Keratinocyte (primary cell): Measurements from ENCODE around the gene VIPR2. TPM values are rescaled to one million over a fixed set of nuclear protein-coding genes. Genes with fewer than 3 reads are reported as not detected.

ENCODE experiments used
- DNase-seq: peaks from one replicate; pipeline ENCODE4 v3.0.0-alpha.2; 2011; ENCODE audit warnings: low read depth, missing footprints, low spot score
- FAIRE-seq: peaks from 2 replicates; lab custom pipeline; 2011; peaks lifted over from hg19 to GRCh38; lab: Jason Lieb, UNC
- H2AFZ ChIP-seq: 2 replicates; pipeline ENCODE4 v1.6.0; 2012; ENCODE audit warnings: low read length, control low read depth, inconsistent platforms; ENCODE audit not compliant: control insufficient read depth
- H3K27ac ChIP-seq: 2 replicates; pipeline ENCODE4 v1.5.1; 2011; ENCODE audit warnings: low read length; ENCODE audit not compliant: control insufficient read depth, insufficient read depth
- H3K27me3 ChIP-seq: 3 replicates; pipeline ENCODE4 v1.6.0; 2011; ENCODE audit warnings: low read length; ENCODE audit not compliant: control insufficient read depth, insufficient read depth; ENCODE audit errors: extremely low read depth
- H3K36me3 ChIP-seq, 2 experiments: 2 replicates in 1 of 2; 3 replicates in 1 of 2; pipeline ENCODE4 v1.5.1; 2011; ENCODE audit warnings: low read length in 2 of 2, mild to moderate bottlenecking in 1 of 2; ENCODE audit not compliant: control insufficient read depth in 2 of 2, insufficient read depth in 2 of 2; ENCODE audit errors: extremely low read depth in 1 of 2
- H3K4me1 ChIP-seq: 3 replicates; pipeline ENCODE4 v1.5.1; 2011; ENCODE audit warnings: low read length; ENCODE audit not compliant: control insufficient read depth, insufficient read depth; ENCODE audit errors: extremely low read depth
- H3K4me2 ChIP-seq: 3 replicates; pipeline ENCODE4 v1.6.0; 2011; ENCODE audit warnings: low read depth, low read length; ENCODE audit not compliant: control insufficient read depth, insufficient read depth; ENCODE audit errors: extremely low read depth
- H3K4me3 ChIP-seq, 3 experiments: fragments of 200-600 bp in 1 of 3; sonication (generic) in 1 of 3; 2 replicates in 2 of 3; 3 replicates in 1 of 3; pipeline ENCODE4 v1.5.1; 2011 to 2016; ENCODE audit warnings: low read length in 3 of 3, mild to moderate bottlenecking in 3 of 3, control low read depth in 2 of 3, inconsistent platforms in 1 of 3, low read depth in 1 of 3, mixed read lengths in 1 of 3, mixed run types in 1 of 3, moderate library complexity in 1 of 3; ENCODE audit not compliant: control insufficient read depth in 2 of 3, insufficient read depth in 2 of 3; ENCODE audit errors: extremely low read depth in 1 of 3
- H3K79me2 ChIP-seq: 2 replicates; pipeline ENCODE4 v1.6.0; 2012; ENCODE audit warnings: low read length; ENCODE audit not compliant: control insufficient read depth, insufficient read depth
- H3K9ac ChIP-seq: 3 replicates; pipeline ENCODE4 v1.6.0; 2011; ENCODE audit warnings: low read length; ENCODE audit not compliant: control insufficient read depth, insufficient read depth; ENCODE audit errors: extremely low read depth
- H3K9me1 ChIP-seq: 3 replicates; pipeline ENCODE4 v1.6.0; 2011; ENCODE audit warnings: low read length; ENCODE audit not compliant: control insufficient read depth, insufficient read depth; ENCODE audit errors: extremely low read depth
- H3K9me3 ChIP-seq: 2 replicates; pipeline ENCODE4 v1.5.1; 2012; ENCODE audit warnings: low read depth, low read length; ENCODE audit not compliant: control insufficient read depth
- H4K20me1 ChIP-seq: 3 replicates; pipeline ENCODE4 v1.6.0; 2011; ENCODE audit warnings: low read length; ENCODE audit not compliant: control insufficient read depth, insufficient read depth; ENCODE audit errors: extremely low read depth
- EZH2 ChIP-seq: IDR thresholded peaks from one replicate; pipeline ENCODE4 v1.6.1; 2012; ENCODE audit warnings: inconsistent platforms, mild to moderate bottlenecking, low read length, moderate library complexity
- dilution Hi-C: fragments of 300-500 bp; cut with MboI; formaldehyde crosslinking; loops from one replicate; pipeline ENCODE4 v1.7.0; 2020; ENCODE audit warnings: low sequenced_read_pairs; ENCODE audit not compliant: extremely low pct_ligation_motif_present
- polyA plus RNA-seq, 5 experiments: library from polyadenylated mRNA; depleted of rRNA in 3 of 5; stranded (reverse) in 3 of 5; stranded (forward) in 1 of 5; unstranded in 1 of 5; fragments of >200 nt; gene quantifications; 1 replicate in 1 of 5; 2 replicates in 3 of 5; 3 replicates in 1 of 5; pipeline versions ENCODE4 v1.2.1 to v1.2.3, GENCODE V29; 2011 to 2012; ENCODE audit warnings: missing spikeins in 2 of 5, low read depth in 1 of 5, low replicate concordance in 1 of 5
- TF ChIP-seq, protein P1 (sequence below), 3 experiments: IDR thresholded peaks in 1 of 3; conservative IDR thresholded peaks in 1 of 3; optimal IDR thresholded peaks in 1 of 3; 2 replicates in 2 of 3; 3 replicates in 1 of 3; pipeline versions ENCODE3 to v1.5.1; 2011; ENCODE audit warnings: low read length in 3 of 3, mild to moderate bottlenecking in 3 of 3, moderate library complexity in 2 of 3, control low read depth in 1 of 3, inconsistent platforms in 1 of 3; ENCODE audit not compliant: insufficient read depth in 2 of 3; ENCODE audit errors: extremely low read depth in 1 of 3

The VIPR2 gene
- polyA plus RNA-seq, 1 donor (not counting 4 experiments of a cell fraction or from before 2014, with no cell fraction given): not detected

DNA sequence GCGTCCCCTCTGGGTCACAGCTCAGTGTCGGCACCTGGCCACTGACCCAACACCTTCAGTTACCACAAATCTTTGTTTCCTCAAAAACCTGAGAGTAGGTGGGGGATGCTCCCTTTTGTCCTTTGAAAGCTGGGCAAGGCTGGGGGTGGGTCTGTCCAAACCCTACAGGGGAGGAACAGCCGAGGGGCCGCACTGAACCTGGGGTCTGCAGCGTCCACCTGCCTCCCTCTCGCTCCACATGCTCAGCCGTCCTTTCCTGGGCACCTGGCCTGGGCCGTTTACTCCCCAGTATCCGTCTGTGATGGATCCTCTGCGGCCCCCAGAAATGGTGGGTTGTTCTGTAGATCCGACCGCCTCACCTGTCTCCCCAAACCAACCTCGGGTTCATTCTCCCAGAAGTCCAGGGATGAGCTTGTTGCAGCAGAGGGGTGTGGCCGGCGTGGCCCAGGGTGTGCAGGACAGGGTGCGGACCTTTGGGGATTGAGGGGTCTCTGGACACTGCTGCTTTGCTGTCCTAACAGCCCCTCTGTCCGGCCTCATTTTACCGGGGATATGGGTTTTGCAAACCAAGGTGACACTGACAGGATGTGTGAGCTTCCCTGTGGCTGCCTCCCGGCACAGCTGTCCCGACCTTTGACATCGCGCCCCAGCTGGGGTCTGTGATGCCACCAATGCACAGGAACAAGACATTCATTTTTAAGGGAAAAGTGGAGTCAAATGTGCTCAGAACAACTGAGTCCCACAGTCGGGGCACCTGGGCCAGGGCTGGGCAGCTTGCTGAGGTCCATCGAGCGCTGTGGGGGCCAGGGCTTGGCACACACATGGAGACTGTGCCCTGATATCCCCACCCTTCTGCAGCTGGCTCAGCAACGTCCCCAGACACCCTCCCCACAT lies 115.9 kb downstream of the VIPR2 start:
- FAIRE-seq (no peak), DNase-seq (no peak)
- peaks cover 4% of the 10 kb centered on the region for H3K4me1 ChIP-seq
- H3K27ac ChIP-seq: no peak overlapping the region
- TF ChIP-seq, protein P1, sequence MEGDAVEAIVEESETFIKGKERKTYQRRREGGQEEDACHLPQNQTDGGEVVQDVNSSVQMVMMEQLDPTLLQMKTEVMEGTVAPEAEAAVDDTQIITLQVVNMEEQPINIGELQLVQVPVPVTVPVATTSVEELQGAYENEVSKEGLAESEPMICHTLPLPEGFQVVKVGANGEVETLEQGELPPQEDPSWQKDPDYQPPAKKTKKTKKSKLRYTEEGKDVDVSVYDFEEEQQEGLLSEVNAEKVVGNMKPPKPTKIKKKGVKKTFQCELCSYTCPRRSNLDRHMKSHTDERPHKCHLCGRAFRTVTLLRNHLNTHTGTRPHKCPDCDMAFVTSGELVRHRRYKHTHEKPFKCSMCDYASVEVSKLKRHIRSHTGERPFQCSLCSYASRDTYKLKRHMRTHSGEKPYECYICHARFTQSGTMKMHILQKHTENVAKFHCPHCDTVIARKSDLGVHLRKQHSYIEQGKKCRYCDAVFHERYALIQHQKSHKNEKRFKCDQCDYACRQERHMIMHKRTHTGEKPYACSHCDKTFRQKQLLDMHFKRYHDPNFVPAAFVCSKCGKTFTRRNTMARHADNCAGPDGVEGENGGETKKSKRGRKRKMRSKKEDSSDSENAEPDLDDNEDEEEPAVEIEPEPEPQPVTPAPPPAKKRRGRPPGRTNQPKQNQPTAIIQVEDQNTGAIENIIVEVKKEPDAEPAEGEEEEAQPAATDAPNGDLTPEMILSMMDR (optimal IDR thresholded peaks at IDR 0.05 in 1 of 3, IDR thresholded peaks at IDR 0.05 in 1 of 3, conservative IDR thresholded peaks at IDR 0.05 in 1 of 3; ENCODE audit: extremely low read depth in 1 of 3, insufficient read depth in 2 of 3, low read length in 3 of 3): no peak
- no peak for TF ChIP-seq EZH2
- H3K36me3 ChIP-seq: no peaks in the 10 kb centered on the region
- H3K9me1 ChIP-seq: no peaks in the 10 kb centered on the region
- H3K27me3 ChIP-seq: no peaks in the 10 kb centered on the region
- no peak overlapping the region for H3K9ac ChIP-seq
- no peaks in the 10 kb centered on the region for H3K79me2 ChIP-seq
- H3K9me3 ChIP-seq: peaks cover 9% of the 10 kb centered on the region
- dilution Hi-C loops: no loop called here
- H3K4me2 ChIP-seq: no peak overlapping the region
- no peak overlapping the region for H2AFZ ChIP-seq
- H4K20me1 ChIP-seq: no peaks in the 10 kb centered on the region
- no peak overlapping the region for H3K4me3 ChIP-seq

DNA sequence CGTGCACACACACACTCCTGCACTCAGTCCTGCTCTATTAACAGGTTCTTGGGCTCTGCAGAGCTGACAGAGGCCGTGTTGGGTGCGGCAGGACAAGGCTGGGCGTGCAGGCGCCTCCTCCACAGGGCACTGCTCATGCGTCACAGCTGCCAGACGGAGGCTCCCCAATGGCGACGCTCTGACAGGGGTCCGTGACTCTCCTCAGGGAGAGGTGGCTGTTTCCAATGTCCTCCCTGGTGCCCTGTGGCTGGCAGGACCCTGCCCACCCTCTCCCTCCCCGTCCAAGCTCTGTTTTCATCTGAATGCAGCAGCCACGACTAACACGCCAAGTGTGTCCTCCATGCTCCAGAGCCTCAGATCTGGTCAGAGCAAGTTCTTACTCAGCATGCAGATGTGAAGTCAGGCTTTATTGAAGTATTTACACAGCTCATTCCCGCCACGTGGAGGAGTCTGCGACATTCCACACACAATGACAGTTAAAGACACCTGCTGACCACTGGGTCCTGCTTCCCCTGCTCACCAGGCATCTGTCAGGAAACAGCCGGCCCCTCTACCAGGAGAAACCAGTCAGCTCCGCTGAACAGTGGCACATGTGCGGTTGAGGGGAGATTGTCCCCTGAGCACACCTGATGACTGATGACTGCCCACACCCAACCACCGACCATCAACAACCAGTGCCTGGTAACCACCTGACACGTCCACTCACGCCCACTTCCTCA lies 116.7 kb downstream of the VIPR2 start:
- Histone ChIP-seq H3K27me3 (no peaks in the 10 kb centered on the region), H3K9ac (no peak overlapping the region), H3K9me1 (no peaks in the 10 kb centered on the region), H3K27ac (no peak overlapping the region), H3K4me2 (peak overlapping the region; percentile 66), H3K4me1 (peaks cover 4% of the 10 kb centered on the region), H3K36me3 (no peaks in the 10 kb centered on the region), H3K9me3 (peaks cover 9% of the 10 kb centered on the region), H3K4me3 (peak overlapping the region; percentile 27 to 38 (median 29)), H2AFZ (peak overlapping the region; percentile 83), H3K79me2 (no peaks in the 10 kb centered on the region), H4K20me1 (no peaks in the 10 kb centered on the region)
- dilution Hi-C loops: no loop called here
- DNase-seq (no peak), FAIRE-seq (no peak)
- TF ChIP-seq EZH2: no peak
- TF ChIP-seq, protein P1 (optimal IDR thresholded peaks at IDR 0.05 in 1 of 3, IDR thresholded peaks at IDR 0.05 in 1 of 3, conservative IDR thresholded peaks at IDR 0.05 in 1 of 3; ENCODE audit: extremely low read depth in 1 of 3, insufficient read depth in 2 of 3, low read length in 3 of 3): no peak
